DOHH2 (cell line): Measurements from ENCODE around the gene LCN15.
A peak's percentile ranks its signal among the peaks of the same experiment; 100 is the strongest.
"Not testable (repeated sequence)": the region's sequence is repeated elsewhere in the genome, so short reads cannot be mapped to it uniquely, and the experiment has no call there.

Experiments
- H3F3A ChIP-seq: fragments of 200-600 bp; sonication (generic), shearing (Covaris generic); 2 replicates; pipeline ENCODE4 v1.6.0; 2016; ENCODE audit warnings: antibody characterized with exemption, mild to moderate bottlenecking; ENCODE audit not compliant: control insufficient read depth, insufficient read depth
- H3K27ac ChIP-seq: fragments of 200-600 bp; sonication (generic); 2 replicates; pipeline ENCODE4 v1.5.1; 2014; ENCODE audit warnings: low read depth, mild to moderate bottlenecking, low read length, moderate library complexity
- H3K27me3 ChIP-seq: fragments of 200-600 bp; sonication (generic); 2 replicates; pipeline ENCODE4 v1.6.1; 2014; ENCODE audit warnings: mild to moderate bottlenecking, low read length, mixed read lengths; ENCODE audit not compliant: control insufficient read depth
- H3K36me3 ChIP-seq: fragments of 200-600 bp; sonication (generic); 2 replicates; pipeline ENCODE4 v1.6.1; 2014; ENCODE audit warnings: mild to moderate bottlenecking, low read length, moderate library complexity, mixed read lengths; ENCODE audit not compliant: control insufficient read depth
- H3K4me1 ChIP-seq: fragments of 200-600 bp; sonication (generic); 2 replicates; pipeline ENCODE4 v1.6.1; 2014; ENCODE audit warnings: mild to moderate bottlenecking, low read length, mixed read lengths; ENCODE audit not compliant: control insufficient read depth
- H3K4me2 ChIP-seq: fragments of 200-600 bp; sonication (generic); 2 replicates; pipeline ENCODE4 v1.6.0; 2014; ENCODE audit warnings: mild to moderate bottlenecking, low read length, moderate library complexity
- H3K4me3 ChIP-seq: fragments of 200-600 bp; sonication (generic); 2 replicates; pipeline ENCODE4 v1.5.1; 2014; ENCODE audit warnings: mild to moderate bottlenecking, low read length, mixed read lengths
- H3K79me2 ChIP-seq: fragments of 200-600 bp; sonication (generic); 2 replicates; pipeline ENCODE4 v1.6.1; 2014; ENCODE audit warnings: mild to moderate bottlenecking, low read length, mixed read lengths; ENCODE audit not compliant: control insufficient read depth
- H3K9me2 ChIP-seq: fragments of 200-600 bp; sonication (generic); replicated peaks from 2 replicates; pipeline ENCODE4 v1.6.1; 2014; ENCODE audit warnings: mild to moderate bottlenecking, low read length, mixed read lengths; ENCODE audit not compliant: control insufficient read depth
- H3K9me3 ChIP-seq: fragments of 200-600 bp; sonication (generic); 2 replicates; pipeline ENCODE4 v1.6.1; 2014; ENCODE audit warnings: antibody characterized with exemption, low read length, mixed read lengths; ENCODE audit not compliant: control insufficient read depth, insufficient read depth
- H4K20me1 ChIP-seq: fragments of 200-600 bp; sonication (generic); 2 replicates; pipeline ENCODE4 v1.6.0; 2014; ENCODE audit warnings: low read depth, mild to moderate bottlenecking, antibody characterized with exemption, low read length, moderate library complexity; ENCODE audit not compliant: control insufficient read depth, insufficient read depth
- CTCF ChIP-seq: fragments of 200-600 bp; sonication (generic); IDR thresholded peaks from one replicate; pipeline ENCODE4 v1.5.1; 2014; ENCODE audit warnings: antibody characterized with exemption, mild to moderate bottlenecking, low read depth, low read length; ENCODE audit not compliant: poor library complexity, severe bottlenecking
- EZH2phosphoT487 ChIP-seq: fragments of 200-600 bp; sonication (generic); IDR thresholded peaks from 2 replicates; pipeline ENCODE4 v1.6.1; 2017; ENCODE audit warnings: borderline replicate concordance, mild to moderate bottlenecking, antibody characterized with exemption, low read length, moderate library complexity, mixed read lengths

LCN15 gene

GRCh38 chr9:136761545-136761981 lies 2.8 kb downstream of the LCN15 start:
- TF ChIP-seq CTCF (no peak), EZH2phosphoT487 (no peak)
- H3K4me1 ChIP-seq: peaks cover 44% of the 10 kb centered on the region

GRCh38 chr9:136760834-136761544 lies 3.3 kb downstream of the LCN15 start:
- Histone ChIP-seq H3K4me1 (peaks cover 42% of the 10 kb centered on the region), H3K27me3 (peaks cover 15% of the 10 kb centered on the region)
- H4K20me1 ChIP-seq, H3K4me2 ChIP-seq, H3K9me3 ChIP-seq, H3K79me2 ChIP-seq, H3K27ac ChIP-seq, H3F3A ChIP-seq, H3K4me3 ChIP-seq, H3K36me3 ChIP-seq, H3K9me2 ChIP-seq: not testable (repeated sequence)
- peak; percentile 78 for TF ChIP-seq CTCF

More at GRCh38 chr9:136761545-136761981, 2.8 kb downstream of the LCN15 start:
- Histone ChIP-seq H3K9me3 (peaks cover 3% of the 10 kb centered on the region; the same call in 1 of the 2 replicates), H3K36me3 (no peaks in the 10 kb centered on the region), H3K4me2 (no peak overlapping the region), H3K27me3 (peaks cover 15% of the 10 kb centered on the region), H3F3A (no peaks in the 10 kb centered on the region; the same call in 1 of the 2 replicates), H3K27ac (no peak overlapping the region), H3K79me2 (no peaks in the 10 kb centered on the region), H3K9me2 (no peaks in the 10 kb centered on the region), H4K20me1 (no peaks in the 10 kb centered on the region), H3K4me3 (no peak overlapping the region)

GRCh38 chr9:136760424-136760823 lies 3.9 kb downstream of the LCN15 start:
- Histone ChIP-seq H3K4me1 (peaks cover 38% of the 10 kb centered on the region), H3K9me2 (no peaks in the 10 kb centered on the region), H3K4me3 (no peak overlapping the region), H4K20me1 (no peaks in the 10 kb centered on the region), H3F3A (no peaks in the 10 kb centered on the region; the same call in 1 of the 2 replicates), H3K36me3 (no peaks in the 10 kb centered on the region), H3K79me2 (no peaks in the 10 kb centered on the region), H3K27ac (no peak overlapping the region), H3K9me3 (peaks cover 10% of the 10 kb centered on the region), H3K27me3 (peaks cover 15% of the 10 kb centered on the region), H3K4me2 (no peak overlapping the region)
- TF ChIP-seq CTCF (no peak), EZH2phosphoT487 (no peak)
